Measurements from ENCODE around the gene SMTN.

- no peak for TF ChIP-seq CTCF (IDR thresholded peaks at IDR 0.05; ENCODE audit: low read length)
- TF ChIP-seq EZH2 (IDR thresholded peaks at IDR 0.05; ENCODE audit: borderline replicate concordance, low read length), result no peak
Observed at GRCh38 chr22:31126128-31126868, 45.2 kb downstream of the SMTN start.
